ENCODE results near the gene ALG1L2.
"Not testable (repeated sequence)": the region's sequence is repeated elsewhere in the genome, so short reads cannot be mapped to it uniquely, and the experiment has no call there.

ALG1L2 gene

DNA sequence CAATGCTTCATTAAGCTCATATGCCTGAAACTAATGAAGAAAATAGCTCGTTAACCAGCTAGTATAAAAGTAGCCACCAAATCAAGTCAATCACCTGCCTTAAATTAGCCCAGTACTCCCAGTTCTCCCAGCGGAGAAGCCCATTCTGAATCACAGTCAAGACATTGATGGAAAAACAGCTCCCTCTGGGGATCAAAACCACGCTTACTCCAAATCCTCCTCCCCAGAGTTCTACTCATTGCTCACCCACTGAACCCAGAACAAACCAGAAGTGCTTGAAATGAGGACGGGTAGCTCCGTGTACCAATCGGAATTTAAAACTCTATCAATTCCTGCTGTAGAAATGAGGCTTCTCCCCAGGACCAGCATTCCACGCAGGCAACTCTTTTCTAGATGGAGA is 54.7 kb downstream of the ALG1L2 start:
- not testable (repeated sequence) for DNase-seq

DNA sequence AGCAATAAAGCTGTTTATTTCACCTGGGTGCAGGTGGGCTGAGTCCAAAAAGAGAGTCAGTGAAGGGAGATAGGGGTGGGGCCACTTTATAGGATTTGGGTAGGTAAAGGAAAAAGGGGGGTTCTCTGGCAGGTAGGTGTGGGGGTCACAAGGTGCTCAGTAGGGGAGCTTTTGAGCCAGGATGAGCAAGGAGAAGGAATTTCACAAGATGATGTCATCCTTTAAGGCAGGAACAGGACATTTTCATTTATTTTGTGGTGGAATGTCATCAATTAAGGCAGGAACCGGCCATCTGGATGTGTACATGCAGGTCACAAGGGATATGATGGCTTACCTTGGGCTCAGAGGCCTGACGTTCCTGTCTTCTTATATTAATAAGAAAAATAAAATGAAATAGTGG is 56.1 kb downstream of the ALG1L2 start:
- not testable (repeated sequence) for DNase-seq

DNA sequence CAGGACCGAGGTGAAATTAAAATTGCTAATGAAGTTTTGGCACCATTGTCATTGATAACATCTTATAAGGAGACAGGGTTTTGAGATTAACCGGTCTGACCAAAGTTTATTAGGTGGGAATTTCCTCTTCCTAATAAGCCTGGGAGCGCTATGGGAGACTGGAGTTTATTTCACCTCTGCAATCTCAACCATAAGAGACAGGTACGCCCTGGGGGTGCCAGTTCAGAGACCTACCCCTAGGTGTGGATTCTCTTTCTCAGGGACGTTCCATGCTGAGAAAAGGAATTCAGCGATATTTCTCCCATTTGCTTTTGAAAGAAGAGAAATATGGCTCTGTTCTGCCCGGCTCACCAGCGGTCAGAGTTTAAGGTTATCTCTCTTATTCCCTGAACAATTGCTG is 57.4 kb downstream of the ALG1L2 start:
- not testable (repeated sequence) for DNase-seq

DNA sequence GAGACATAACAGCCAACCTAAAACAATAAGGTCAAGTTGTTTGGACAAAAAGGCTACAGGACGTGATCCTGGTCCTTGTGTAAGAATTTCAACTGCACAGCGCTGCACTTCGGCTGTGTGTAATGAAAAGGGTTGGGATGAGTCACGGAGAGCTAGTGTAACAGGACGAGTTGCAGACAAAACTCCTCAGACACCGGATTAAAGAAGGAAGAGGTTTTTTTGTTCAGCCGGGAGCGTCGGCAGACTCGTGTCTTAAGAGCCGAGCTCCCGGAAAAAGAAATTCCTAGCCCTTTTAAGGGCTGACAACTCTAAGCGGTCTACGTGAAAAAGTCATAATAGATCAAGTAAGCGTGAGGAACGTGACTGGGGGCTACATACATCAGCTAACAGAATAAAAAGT is 59.1 kb downstream of the ALG1L2 start:
- DNase-seq = not testable (repeated sequence)

DNA sequence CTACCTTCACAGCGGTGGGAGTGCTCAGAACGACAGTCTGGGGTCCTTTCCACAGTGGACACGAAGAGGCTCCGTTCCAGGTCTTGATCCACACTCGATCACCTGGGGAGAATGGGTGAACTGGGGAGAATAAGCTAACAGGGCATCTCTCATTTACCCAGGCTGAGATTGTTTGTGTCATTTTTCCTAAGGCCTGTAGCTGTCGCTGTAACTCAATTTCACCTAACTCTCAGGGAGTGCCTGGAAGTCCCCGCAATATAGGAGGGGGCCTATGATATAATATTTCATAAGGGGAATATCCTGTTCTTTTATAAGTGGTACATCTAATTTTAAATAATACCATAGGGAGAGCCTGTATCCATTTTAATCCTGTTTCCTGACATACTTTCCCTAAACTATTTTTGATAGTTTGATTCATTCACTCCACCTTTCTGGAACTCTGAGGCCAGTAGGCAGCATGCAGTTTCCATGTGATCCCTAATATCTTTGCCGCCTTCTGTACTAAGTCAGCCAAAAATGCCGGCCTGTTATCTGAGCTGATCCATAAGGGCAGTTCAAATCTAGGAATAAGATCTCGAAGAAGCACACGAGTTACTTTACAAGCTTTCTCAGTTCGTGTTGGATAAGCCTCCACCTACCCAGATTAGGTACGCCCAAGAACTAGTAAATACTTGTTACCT is 62.2 kb downstream of the ALG1L2 start:
- not testable (repeated sequence) for DNase-seq

DNA sequence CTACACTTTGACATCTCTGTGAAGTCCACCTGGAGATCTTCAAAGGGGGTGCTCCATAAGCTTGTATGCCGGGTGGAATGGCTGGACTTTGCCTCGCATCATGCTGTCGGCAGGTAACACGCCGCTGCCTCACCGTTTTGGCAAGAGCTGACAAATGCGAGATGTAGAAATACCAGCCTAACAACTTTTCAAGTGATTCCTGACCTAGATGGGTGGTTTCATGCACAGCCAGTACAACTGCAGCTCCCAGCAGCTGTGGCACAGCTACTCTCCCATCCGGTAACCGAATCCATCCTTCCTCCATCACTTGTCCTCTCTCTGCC is 62.7 kb downstream of the ALG1L2 start:
- DNase-seq = not testable (repeated sequence)

DNA sequence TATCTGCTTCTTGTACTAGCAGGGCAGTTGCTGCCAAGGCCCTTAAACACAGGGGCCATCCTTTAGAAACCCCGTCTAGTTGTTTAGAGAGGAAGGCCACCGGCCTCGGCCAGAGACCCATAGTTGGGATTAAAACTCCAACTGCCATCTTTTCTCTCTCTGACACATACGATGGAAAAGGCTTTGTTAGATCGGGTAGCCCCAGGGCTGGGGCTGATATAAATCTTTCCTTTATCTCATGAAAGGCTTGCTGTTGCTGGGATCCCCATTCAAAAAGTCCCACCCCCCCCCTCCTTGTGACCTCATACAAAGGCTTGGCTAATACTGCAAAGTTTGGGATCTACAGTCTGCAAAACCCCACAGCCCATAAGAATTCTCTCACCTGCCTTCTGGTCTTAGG is 63.8 kb downstream of the ALG1L2 start:
- not testable (repeated sequence) for DNase-seq

DNA sequence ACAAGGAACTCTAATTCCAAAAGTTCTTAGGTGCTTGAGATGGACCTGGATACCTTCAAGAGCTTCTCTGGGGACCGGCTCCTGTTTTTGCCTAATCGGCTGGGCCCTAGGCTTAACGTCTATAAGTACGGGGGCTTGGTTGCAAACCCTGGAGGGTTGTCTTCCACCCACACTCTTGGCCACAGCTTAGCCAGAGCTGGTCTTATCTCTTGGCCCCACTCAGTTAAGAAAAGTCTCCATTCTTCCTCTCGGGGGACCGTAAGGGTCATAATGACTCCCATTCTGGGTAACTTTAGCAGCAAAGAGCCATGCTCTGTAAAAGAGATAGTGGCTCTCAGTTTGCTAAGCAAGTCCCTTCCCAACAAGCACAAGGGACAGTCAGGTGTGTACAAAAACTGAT is 64.8 kb downstream of the ALG1L2 start:
- DNase-seq = not testable (repeated sequence)
